Pericardium fibroblast (primary cell): ENCODE data around the gene TAMALIN. TPM values are rescaled to one million over a fixed set of nuclear protein-coding genes. Genes with fewer than 3 reads are reported as not detected.

ENCODE experiments used
- total RNA-seq: library from RNA; depleted of rRNA; stranded (reverse); fragments of >200 nt; gene quantifications from 2 replicates; pipeline ENCODE4 v1.2.3, GENCODE V29; 2015

Gene TAMALIN
- total RNA-seq = 17.9 and 18.8 TPM in 2 replicates

DNA sequence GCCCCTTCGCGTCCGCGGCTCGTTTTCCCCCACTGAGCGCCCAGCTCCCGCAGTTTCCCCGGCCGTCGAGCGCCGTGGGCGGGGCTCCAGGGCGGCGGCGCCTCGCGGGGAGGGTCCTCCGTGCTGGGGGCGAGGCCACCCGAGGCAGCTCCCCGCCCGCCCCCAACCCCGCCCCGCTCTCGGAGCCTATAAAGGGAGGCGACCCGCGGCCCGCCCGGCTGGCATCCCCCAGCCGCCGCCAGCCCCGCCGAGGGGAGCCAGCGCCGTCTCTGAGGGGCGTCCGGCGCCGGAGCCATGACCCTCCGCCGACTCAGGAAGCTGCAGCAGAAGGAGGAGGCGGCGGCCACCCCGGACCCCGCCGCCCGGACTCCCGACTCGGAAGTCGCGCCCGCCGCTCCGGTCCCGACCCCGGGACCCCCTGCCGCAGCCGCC, at the start of gene TAMALIN:
TAMALIN (plus strand) TSS at position 221 of the 432 bp plus-strand sequence; CDS start at position 295, 74 bp downstream.

DNA sequence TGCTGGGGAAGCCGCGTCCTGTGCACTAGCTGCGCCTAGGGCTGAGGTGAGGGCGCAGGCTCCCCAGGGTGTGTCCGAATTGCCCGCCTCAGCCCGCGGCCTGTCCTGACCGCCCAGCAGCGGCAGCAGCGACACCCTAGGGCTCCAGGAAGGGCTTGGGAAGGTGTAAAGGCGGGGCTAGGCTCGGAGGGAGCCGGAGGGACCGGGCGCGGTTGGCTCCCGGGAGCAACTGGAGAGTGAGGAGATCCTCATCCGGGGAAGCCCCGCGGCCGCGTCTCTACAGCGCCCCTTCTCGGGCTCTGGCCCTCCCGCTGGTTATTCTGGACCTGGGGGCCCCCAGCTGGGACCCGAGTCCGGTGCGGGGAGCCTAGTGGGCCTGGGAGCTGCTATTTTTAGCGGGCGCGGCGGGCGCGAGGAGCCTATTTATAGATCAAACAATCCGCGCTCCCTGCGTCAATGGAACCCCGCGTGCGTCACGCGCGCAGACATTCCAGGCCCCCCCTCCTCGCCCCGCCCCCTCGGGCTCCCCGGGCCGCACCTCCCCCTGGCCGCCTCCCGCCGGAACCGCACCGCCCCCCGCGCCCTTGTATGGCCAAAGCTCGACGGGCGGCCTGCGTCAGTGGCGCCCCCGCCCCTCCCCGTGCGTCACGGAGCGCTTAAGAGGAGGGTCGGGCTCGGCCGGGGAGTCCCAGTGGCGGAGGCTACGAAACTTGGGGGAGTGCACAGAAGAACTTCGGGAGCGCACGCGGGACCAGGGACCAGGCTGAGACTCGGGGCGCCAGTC, 44.2 kb downstream of the TAMALIN start, which contains the start of gene NR4A1:
NR4A1 (plus strand) TSS at position 685 of the 784 bp plus-strand sequence. CDS start 2,887 bp downstream, outside the sequence.

Other genes starting within 250 kb of the TAMALIN start
- 0.09 TPM in 1 of 2 replicates, not detected in the other for gene FIGNL2, start 158.2 kb upstream of the TAMALIN start, total RNA-seq
- not detected in 2 replicates for gene ANKRD33, start 118.8 kb upstream of the TAMALIN start, total RNA-seq
- 79.6 and 125 TPM in 2 replicates for gene ACVRL1, start 99.4 kb upstream of the TAMALIN start, total RNA-seq
- 9.2 and 16.1 TPM in 2 replicates for gene ACVR1B, start 55.2 kb upstream of the TAMALIN start, total RNA-seq
- 8.6 and 21.1 TPM in 2 replicates for gene NR4A1, start 44.5 kb downstream of the TAMALIN start, total RNA-seq
- 53.8 and 61.4 TPM in 2 replicates for gene ATG101, start 63.0 kb downstream of the TAMALIN start, total RNA-seq
- 2.0 TPM in 1 of 2 replicates, not detected in the other for gene SMIM41, start 72.8 kb downstream of the TAMALIN start, total RNA-seq
- 0.09 and 0.35 TPM in 2 replicates for gene KRT80, start 185.1 kb downstream of the TAMALIN start, total RNA-seq
- gene KRT7, start 226.3 kb downstream of the TAMALIN start, total RNA-seq = 5.2 and 118 TPM in 2 replicates